Uterus (tissue), 2 donors: ENCODE data around the gene GOLGA6A.

Experiments used
- CTCF ChIP-seq, 4 experiments: fragments of 200-600 bp in 2 of 4; fragments of 450-650 bp in 2 of 4; sonication (generic) in 2 of 4; IDR thresholded peaks; one replicate each; pipeline ENCODE4 v1.5.1; 2016 to 2019; ENCODE audit warnings: antibody characterized with exemption in 4 of 4, mild to moderate bottlenecking in 2 of 4, moderate library complexity in 1 of 4
- POLR2A ChIP-seq, 2 donors: fragments of 450-650 bp; IDR thresholded peaks; one replicate each; pipeline ENCODE4 v1.6.1; 2016; ENCODE audit warnings: antibody characterized with exemption in 2 of 2, mild to moderate bottlenecking in 1 of 2, moderate library complexity in 1 of 2

GRCh38 chr15:74042603-74043424 lies 39.5 kb downstream of the GOLGA6A start:
- TF ChIP-seq CTCF (IDR thresholded peaks at IDR 0.05) (no peak), POLR2A (IDR thresholded peaks at IDR 0.05) (no peak)
